GM19468 (cell line): ENCODE data around the gene C11orf68.
"Not testable (repeated sequence)": the region's sequence is repeated elsewhere in the genome, so short reads cannot be mapped to it uniquely, and the experiment has no call there.

Source experiments
- ATAC-seq: cut with Tn5 transposase; IDR thresholded peaks from one replicate; pipeline ENCODE4 v1.9.1; 2021; ENCODE audit warnings: mild to moderate bottlenecking, moderate library complexity, moderate number of reproducible peaks; ENCODE audit not compliant: unreplicated experiment; ENCODE audit errors: extremely low read depth

The C11orf68 gene

DNA sequence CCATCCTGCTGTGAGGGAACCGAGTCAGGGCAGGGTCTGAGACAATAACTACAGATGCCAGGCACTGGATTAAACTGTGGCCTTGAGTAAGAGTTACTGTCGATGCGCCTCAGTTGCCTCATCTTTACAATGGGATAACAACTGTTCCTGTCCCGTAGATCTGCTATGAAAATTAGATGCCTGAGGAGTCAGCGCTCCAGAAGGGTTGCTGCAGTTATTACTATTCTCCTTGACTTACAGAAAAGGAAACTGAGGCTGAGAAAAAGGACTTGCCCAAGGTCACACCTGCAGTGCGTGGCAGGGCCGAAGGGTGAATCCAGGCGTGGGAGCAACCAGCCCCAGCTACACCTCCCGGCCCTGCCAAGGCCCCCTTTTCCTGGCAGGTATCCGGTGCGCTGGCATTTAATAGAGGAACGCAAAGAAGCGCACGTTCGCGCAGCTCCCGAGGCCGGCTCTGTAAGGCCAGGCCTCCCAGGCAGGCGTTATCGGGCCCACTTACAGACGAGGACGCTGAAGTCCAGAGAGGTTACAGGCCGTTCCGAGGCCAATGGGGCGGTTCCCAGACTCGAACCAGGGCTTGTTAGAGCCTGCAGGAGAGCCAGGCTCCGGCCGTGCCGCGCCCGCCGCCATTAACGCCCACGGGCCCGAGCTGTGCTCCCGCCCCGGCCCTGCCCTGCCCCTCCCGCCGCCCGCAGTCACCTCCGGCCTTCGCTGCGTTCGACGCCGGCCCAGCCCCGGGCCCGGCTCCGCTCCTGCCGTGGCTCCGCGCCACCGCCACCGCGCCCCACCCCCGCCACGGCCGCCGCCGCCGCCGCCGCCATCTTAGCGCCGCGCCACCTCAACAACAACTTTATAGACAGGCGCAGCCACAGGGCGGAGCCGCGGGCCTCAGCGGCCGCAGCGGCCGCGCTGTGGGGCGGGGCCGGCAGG is at the start of gene C11orf68:
C11orf68 (minus strand) TSS at position 852 of the 930 bp plus-strand sequence; CDS start at position 821, 31 bp downstream.
- ATAC-seq: peak; percentile 13

DNA sequence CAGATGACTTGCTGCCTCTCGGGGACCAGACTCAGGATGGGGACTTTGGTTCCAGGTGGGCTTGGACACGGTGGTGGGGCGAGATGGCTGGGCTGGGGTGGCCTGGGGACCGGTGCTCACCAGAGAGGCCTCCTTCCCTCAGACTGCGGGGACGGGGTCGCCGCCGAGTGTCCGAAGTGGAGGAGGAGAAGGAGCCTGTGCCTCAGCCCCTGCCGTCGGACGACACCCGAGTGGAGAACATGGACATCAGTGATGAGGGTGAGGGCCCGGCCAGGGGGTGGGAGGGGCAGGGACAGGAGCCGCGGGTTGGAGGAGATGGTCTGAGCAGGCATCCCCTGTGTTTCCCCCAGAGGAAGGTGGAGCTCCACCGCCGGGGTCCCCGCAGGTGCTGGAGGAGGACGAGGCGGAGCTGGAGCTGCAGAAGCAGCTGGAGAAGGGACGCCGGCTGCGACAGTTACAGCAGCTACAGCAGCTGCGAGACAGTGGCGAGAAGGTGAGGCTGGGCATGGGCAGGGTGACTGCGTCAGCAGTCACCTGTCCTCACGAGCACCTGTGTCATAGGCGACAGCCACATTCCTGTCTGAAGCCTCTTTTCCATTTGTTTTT is 48.6 kb upstream of the C11orf68 start:
- no peak for ATAC-seq

DNA sequence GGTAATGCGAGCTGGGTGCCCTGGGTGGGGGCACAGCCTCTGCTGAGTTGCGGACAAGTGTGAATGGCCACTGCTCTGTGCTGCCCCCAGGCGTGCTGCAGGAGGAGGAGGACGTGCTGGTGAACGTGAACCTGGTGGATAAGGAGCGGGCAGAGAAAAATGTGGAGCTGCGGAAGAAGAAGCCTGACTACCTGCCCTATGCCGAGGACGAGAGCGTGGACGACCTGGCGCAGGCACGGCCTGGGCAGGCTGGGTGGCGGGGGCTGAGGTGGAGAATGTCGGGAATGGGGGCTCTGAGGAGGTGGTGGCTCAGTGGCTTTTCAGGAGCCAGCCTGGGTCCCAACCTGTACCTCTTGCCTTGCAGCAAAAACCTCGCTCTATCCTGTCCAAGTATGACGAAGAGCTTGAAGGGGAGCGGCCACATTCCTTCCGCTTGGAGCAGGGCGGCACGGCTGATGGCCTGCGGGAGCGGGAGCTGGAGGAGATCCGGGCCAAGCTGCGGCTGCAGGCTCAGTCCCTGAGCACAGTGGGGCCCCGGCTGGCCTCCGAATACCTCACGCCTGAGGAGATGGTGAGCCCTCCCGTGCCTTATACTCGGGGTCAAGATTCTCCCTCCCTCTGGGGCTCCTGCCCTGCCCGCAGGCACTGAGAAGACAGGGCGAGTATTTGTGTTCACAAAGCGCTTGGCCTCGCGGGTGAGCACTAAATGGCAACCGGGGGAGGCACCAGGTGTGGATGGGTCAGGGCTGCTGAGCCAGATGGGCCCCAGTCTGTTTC is 47.3 kb upstream of the C11orf68 start:
- ATAC-seq: no peak

DNA sequence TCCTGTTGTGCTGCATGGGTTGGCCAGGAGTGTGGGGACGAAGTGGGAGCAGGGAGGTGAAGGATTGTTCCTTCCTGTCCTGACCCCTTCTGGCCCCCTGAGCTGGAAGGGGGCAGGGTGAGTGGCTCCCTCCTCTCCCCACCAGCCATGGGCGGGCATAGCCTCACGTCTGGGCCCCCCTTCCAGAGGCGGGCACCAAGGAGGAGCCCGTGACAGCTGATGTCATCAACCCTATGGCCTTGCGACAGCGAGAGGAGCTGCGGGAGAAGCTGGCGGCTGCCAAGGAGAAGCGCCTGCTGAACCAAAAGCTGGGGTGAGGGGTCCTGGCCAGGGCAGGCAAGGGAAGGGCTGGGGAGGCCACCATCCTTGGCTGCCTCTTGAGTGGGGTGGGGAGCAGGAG is 46.0 kb upstream of the C11orf68 start:
- no peak for ATAC-seq

DNA sequence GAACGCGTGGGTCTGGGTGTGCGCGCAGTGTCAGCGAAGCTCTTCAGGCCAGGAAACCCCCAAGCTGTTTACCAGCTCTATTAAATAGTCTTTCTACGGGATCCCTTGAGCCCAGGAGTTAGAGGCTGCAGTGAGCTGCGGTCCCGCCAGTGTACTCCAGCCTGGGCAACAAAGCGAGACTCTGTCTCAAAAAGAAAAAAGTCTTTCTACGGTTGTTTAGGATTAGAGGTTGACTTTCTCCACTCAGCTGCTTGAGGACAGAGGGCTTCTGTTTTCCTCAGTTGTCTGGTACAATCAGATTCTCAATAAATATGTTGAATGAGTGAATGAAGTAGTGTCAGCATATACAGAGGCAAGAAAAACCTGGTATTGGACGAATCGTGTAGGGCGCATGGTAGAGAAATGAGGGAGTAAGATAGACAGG is 43.3 kb upstream of the C11orf68 start:
- ATAC-seq: no peak

DNA sequence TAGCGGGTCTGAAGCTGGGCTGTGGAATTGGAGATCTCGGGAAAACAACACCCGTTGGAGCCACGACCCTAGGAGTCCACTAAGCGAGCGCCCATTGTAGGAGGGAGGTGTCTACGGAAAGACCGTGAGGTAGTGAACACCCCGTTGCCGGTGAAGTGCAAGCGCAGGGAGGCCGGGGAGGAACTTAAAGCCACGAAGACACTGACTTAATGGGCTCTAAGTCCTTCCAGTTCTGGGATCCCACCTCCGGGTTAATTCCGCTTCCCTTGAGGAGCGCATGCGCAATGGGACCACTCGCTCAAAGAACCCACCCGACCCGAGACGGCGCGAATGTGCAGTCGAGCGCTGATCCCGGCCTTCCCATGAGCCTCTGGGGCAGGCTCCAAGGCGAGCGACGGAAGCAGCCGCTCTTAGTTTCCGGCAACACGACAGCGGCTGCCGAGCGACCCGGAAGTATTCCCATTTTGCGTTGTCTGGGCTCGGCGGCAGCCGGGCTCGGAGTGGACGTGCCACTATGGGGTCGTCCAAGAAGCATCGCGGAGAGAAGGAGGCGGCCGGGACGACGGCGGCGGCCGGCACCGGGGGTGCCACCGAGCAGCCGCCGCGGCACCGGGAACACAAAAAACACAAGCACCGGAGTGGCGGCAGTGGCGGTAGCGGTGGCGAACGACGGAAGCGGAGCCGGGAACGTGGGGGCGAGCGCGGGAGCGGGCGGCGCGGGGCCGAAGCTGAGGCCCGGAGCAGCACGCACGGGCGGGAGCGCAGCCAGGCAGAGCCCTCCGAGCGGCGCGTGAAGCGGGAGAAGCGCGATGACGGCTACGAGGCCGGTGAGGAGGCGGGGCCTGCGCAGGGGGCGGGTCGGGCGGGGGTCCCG is 42.6 kb upstream of the C11orf68 start, which contains the start of gene SART1:
SART1 (plus strand) TSS at position 468 of the 874 bp plus-strand sequence; CDS start at position 515, 47 bp downstream.
- peak; percentile 59 for ATAC-seq

DNA sequence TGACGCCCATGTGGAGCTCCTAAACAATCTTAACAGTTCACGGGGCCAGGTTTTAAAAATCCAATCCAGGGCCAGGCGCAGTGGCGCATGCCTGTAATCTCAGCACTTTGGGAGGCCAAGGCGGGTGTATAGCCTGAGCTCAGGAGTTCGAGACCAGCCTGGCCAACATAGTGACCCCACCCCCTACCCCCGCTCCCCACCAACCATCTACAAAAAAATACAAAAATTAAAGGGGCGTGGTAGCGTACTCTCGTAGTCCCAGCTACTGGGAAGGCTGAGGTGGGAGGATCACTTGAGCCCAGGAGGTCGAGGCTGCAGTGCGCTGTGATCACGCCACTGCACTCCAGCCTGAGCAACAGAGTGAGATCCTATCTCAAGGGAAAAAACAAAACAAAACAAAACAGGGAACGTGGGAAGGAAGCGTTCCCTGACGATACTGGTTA is 42.0 kb upstream of the C11orf68 start:
- no peak for ATAC-seq

DNA sequence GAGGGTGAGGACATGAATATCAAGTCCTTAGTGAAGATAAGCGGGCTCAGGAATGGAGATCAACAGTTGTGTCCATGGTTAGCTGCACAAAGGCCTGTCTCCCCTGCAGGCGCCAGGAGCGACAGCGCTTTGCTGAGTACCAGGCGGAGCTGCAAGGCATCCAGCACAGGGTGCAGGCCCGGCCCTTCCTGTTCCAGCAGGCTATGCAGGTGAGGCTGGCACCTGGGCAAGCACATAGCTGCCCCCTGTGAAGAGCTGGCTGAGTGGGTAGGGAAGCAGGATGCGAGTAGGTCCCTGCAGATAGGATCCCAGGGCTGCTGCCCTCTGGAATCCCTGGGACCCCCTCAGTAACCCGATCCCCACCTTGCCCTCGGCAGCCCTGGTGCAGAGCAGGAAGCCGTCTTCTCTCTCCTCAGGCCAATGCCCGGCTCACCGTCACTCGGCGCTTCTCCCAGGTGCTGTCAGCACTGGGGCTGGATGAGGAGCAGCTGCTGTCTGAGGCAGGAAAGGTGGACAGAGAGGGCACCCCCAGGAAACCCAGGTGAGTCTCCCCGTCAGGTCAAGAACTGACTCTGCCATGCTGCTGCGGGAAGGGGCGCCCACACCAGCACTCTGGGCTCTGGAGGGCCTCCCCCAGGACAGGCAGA is 40.0 kb upstream of the C11orf68 start:
- ATAC-seq: no peak

DNA sequence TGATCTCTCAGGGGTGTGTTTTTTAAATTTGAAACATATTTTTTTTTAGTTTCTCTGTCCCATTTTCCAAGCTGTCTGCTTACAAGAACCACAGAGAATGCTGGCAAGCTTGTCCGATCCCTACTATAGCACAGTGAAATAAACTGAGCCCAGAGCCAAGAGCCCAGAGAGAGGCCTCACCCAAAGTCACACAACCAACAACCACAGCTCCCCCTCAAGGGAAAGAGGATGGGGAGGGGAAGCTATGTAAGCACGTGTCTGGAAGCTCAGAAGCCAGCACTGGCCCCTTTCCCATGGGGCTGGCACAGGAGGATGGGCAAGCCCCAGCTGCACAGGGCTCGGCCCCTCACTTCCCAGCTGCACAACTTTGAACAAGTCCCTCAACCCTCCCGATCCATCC is 39.4 kb upstream of the C11orf68 start:
- no peak for ATAC-seq

DNA sequence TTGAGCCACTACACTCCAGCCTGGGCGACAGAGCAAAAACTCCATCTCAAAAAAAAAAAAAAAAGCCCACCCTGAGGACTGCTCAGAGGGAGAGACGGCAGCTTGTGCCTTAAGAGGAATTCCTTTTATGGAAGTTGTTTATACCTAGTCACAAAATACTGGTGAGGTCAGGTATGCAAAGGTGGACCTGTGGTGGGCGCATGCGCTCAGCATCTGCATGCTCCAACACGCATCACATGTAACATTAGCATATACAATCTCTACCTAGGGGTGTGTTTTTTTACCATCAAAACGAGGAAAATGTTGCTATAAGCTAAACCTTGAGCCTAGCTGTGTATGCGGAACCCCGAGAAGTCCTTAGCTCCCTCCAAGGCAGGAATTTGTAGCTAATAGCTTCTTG is 35.9 kb upstream of the C11orf68 start:
- no peak for ATAC-seq

DNA sequence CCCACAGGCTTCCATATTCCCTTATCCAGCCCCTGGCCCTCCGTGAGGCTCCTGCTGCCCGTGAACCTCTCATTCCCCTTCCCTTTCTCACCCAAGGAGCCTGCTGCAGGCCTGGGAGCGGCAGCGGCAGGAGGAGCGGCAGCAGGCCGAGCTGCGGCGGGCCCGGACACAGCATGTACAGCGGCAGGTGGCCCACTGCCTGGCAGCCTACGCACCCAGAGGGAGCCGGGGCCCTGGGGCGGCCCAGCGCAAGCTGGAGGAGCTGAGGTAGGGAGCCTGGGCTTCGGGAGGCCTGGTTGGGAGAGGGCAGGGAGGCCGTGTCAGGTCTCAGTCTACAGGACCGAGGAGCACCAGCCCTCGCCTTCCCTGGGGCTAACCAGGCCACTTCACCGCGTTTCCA is 34.6 kb upstream of the C11orf68 start:
- ATAC-seq: no peak

DNA sequence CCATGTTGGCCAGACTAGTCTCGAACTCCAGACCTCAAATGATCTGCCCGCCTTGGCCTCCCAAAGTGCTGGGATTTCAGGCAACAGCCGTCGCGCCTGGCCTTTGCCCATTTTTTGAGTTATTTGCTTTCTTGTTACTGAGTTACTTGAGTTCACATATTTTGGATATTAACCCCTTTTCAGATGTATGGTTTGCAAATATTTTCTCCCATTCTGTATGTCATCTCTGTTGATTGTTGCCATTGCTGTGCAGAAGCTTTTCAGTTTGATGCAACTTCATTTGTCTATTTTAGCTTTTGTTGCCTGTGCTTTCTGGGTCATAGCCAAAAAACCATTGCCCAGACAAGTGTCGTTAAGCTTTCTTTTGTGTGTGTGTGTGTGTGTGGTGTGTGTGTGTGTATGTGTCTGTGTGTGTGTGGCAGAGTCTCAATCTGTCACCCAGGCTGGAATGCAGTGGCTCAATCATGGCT is 33.2 kb upstream of the C11orf68 start:
- no peak for ATAC-seq

DNA sequence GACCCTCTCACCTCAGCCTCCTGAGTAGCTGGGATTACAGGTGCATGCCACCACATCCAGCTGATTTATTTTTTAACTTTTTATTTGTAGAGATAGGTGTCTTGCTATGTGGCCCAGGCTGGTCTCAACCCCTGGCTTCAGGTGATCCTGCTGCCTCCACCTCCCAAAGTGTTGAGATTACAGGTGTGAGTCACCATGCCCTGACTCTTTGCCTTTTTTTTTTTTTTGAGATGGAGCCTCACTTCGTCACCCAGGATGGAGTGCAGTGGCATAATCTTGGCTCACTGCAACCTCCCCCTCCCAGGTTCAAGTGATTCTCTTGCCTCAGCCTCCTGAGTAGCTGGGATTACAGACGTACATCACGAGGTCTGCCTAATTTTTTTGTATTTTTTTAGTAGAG is 32.8 kb upstream of the C11orf68 start:
- ATAC-seq: not testable (repeated sequence)

DNA sequence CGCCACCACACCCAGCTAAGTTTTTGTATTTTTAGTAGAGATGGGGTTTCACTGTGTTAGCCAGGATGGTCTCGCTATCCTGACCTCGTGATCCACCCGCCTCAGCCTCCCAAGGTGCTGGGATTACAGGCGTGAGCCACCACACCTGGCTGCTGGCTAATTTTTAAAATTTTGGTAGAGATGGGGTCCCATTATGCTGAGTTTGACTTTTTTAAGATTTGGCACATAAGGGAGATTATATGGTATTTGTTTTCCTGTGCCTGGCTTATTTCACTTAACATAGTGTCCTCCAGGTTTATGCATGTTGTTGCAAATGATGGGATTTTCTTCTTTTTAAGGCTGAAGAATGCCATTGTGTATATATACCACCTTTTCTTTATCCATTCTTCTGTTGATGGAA is 31.8 kb upstream of the C11orf68 start:
- ATAC-seq: not testable (repeated sequence)

DNA sequence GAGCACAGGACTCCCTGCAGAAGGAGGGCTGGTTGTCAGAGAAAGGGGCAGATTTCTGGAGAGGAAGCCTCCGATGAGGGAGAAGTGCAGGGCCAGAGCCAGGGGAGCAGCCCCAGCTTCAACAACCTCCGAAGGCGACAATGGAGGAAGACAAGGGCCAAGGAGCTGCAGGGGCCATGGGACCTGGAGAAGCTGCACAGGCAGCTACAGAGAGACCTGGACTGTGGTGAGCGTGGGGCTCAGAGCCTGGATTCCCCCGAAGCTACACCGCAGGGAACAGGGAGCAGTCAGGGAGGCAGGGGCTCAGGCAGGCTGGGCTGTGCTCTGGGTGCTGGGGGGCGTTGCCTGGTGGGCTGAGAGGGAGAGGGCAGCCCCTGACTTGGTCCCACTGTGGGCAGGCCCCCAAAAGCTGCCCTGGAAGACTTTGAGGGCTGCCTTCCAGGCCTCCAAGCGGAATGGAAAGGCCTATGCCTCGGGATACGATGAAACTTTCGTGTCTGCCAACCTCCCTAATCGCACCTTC is 28.8 kb upstream of the C11orf68 start:
- ATAC-seq: no peak

DNA sequence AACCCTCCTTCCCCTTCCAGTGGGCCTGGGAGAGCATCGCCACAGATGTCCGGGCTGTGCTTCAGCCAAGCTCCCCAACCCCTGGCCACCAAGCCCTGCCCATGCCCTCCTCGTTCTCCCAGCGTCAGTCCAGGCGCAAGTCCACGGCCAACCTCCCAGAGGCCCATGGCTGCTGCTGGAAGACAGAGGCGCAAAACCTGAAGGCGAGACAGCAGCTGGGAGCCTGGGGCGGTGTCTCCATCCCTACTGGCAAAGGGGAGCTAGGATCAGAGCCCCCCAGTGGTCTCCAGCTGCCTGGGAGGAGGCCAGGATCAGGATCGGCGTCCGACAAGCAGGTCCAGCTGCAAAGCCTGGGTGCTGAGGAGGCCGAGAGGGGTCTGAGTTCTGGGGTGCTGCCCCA is 28.3 kb upstream of the C11orf68 start:
- no peak for ATAC-seq

DNA sequence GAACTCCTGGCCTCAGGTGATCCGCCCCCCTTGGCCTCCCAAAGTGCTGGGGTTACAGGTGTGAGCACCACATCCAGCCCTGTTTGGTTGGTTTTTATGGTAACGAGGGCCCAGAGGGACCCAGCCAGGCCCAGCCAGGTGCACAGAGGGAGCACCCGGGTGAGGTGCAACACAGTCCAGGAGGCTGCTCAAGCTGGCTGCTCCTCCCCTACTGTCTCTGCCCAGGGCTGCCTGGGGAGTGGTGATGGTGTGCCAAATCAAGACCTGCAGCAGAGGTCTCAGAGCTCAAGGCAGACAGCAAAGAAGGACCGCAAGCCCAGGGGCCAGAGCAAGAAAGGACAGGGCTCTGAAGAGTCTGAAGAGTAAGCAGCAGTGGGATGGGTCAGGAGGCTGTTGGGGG is 27.8 kb upstream of the C11orf68 start:
- no peak for ATAC-seq

DNA sequence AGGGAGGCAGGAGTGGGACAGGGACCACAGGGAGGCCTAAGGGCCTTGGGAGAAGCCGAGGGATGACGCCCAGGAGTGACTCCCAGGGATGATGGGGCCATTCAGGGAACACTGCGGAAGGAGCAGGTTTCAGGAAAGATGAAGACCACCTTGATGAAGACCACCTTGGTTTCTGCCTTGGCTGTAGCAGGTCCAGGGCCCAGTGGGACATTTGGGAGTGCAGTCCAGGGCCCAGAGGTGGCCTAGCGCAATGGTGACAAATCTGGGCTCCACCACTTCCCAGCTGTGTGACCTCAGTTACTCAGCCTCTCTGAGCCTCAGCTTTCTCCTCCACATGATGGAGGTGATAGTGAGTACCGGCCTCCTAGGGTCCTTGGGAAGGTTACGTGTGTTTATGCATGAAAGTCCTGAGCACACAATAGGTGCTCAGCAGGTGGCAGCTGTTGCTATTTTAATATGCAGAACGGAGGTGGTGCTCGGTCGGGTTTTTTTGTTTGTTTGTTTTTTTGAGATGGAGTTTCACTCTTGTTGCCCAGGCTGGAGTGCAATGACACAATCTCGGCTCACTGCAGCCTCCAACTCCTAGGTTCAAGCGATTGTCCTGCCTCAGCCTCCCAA is 27.2 kb upstream of the C11orf68 start:
- no peak for ATAC-seq
